Epithelial cell of esophagus (primary cell): ENCODE measurements around the gene C3.
"Not testable (repeated sequence)": the region's sequence is repeated elsewhere in the genome, so short reads cannot be mapped to it uniquely, and the experiment has no call there.

ENCODE experiments used
- DNase-seq: peaks from one replicate; pipeline ENCODE4 v3.0.0; 2010; ENCODE audit warnings: low read depth
- H3K4me3 ChIP-seq: 2 replicates; pipeline ENCODE4 v1.5.1; 2011; ENCODE audit warnings: mild to moderate bottlenecking, low read length, control low read depth
- TF ChIP-seq, protein P1 (sequence below): IDR thresholded peaks from 2 replicates; pipeline ENCODE4 v1.5.1; 2011; ENCODE audit warnings: low read depth, mild to moderate bottlenecking, low read length, control low read depth, inconsistent platforms; ENCODE audit not compliant: insufficient read depth; ENCODE audit errors: missing control alignments

The C3 gene

GRCh38 chr19:6632747-6633455 lies 87.5 kb downstream of the C3 start:
- DNase-seq = peak; percentile 68
- TF ChIP-seq, protein P1, sequence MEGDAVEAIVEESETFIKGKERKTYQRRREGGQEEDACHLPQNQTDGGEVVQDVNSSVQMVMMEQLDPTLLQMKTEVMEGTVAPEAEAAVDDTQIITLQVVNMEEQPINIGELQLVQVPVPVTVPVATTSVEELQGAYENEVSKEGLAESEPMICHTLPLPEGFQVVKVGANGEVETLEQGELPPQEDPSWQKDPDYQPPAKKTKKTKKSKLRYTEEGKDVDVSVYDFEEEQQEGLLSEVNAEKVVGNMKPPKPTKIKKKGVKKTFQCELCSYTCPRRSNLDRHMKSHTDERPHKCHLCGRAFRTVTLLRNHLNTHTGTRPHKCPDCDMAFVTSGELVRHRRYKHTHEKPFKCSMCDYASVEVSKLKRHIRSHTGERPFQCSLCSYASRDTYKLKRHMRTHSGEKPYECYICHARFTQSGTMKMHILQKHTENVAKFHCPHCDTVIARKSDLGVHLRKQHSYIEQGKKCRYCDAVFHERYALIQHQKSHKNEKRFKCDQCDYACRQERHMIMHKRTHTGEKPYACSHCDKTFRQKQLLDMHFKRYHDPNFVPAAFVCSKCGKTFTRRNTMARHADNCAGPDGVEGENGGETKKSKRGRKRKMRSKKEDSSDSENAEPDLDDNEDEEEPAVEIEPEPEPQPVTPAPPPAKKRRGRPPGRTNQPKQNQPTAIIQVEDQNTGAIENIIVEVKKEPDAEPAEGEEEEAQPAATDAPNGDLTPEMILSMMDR = peak; percentile 73
- not testable (repeated sequence) for H3K4me3 ChIP-seq

GRCh38 chr19:6632002-6632621 lies 88.3 kb downstream of the C3 start:
- TF ChIP-seq, protein P1 = peak; percentile 94
- peak; percentile 77 for DNase-seq
- no peak overlapping the region for H3K4me3 ChIP-seq
